Endodermal cell (in vitro differentiated cells): ENCODE data around the gene PIGQ. TPM values are rescaled to one million over a fixed set of nuclear protein-coding genes. Genes with fewer than 3 reads are reported as not detected.

Source experiments
- DNase-seq: peaks from one replicate; pipeline ENCODE4 v3.0.0-alpha.2; 2017
- H3K27ac ChIP-seq: 2 replicates; pipeline ENCODE4 v1.5.1; 2013; ENCODE audit warnings: mild to moderate bottlenecking, low read depth, low read length, moderate library complexity
- H3K27me3 ChIP-seq: 2 replicates; pipeline ENCODE4 v1.6.1; 2013; ENCODE audit warnings: mild to moderate bottlenecking, low read length, moderate library complexity; ENCODE audit not compliant: insufficient read depth, control insufficient read depth, poor library complexity, severe bottlenecking
- H3K36me3 ChIP-seq: 2 replicates; pipeline ENCODE4 v1.7.0; 2013; ENCODE audit warnings: mild to moderate bottlenecking, low read length, moderate library complexity; ENCODE audit not compliant: control insufficient read depth, insufficient read depth
- H3K4me1 ChIP-seq: one replicate; pipeline ENCODE4 v1.7.0; 2013; ENCODE audit warnings: low read length; ENCODE audit not compliant: control insufficient read depth, insufficient read depth
- H3K4me3 ChIP-seq: 2 replicates; pipeline ENCODE4 v1.5.1; 2013; ENCODE audit warnings: mild to moderate bottlenecking, low read length, moderate library complexity
- H3K9ac ChIP-seq: 2 replicates; pipeline ENCODE4 v1.6.1; 2013; ENCODE audit warnings: mild to moderate bottlenecking, low read length, moderate library complexity; ENCODE audit not compliant: poor library complexity, severe bottlenecking; ENCODE audit errors: extremely low read depth
- H3K9me3 ChIP-seq: 2 replicates; pipeline ENCODE4 v1.6.1; 2013; ENCODE audit warnings: mild to moderate bottlenecking, low read length, moderate library complexity; ENCODE audit not compliant: control insufficient read depth
- H3K27ac Mint-ChIP-seq: 2 replicates; pipeline ENCODE4 v1.8.0; 2020; ENCODE audit warnings: mixed read lengths
- H3K27me3 Mint-ChIP-seq: 2 replicates; pipeline ENCODE4 v1.8.0; 2021; ENCODE audit warnings: mild to moderate bottlenecking, mixed read lengths; ENCODE audit not compliant: insufficient read depth
- H3K36me3 Mint-ChIP-seq: 2 replicates; pipeline ENCODE4 v1.8.0; 2020; ENCODE audit warnings: low read depth, mixed read lengths
- H3K4me1 Mint-ChIP-seq: 2 replicates; pipeline ENCODE4 v1.8.0; 2020; ENCODE audit warnings: mixed read lengths
- H3K4me3 Mint-ChIP-seq: 2 replicates; pipeline ENCODE4 v1.8.0; 2020; ENCODE audit warnings: mild to moderate bottlenecking, moderate library complexity, mixed read lengths
- H3K9me3 Mint-ChIP-seq: 2 replicates; pipeline ENCODE4 v1.8.0; 2020; ENCODE audit warnings: mild to moderate bottlenecking, mixed read lengths
- CTCF ChIP-seq: fragments of 200-600 bp; sonication (generic); conservative IDR thresholded peaks from 2 replicates; pipeline ENCODE4 v1.5.0; 2021; ENCODE audit warnings: antibody characterized with exemption, mild to moderate bottlenecking
- WGBS, 2 experiments: methylation state at CpG; one replicate each; pipeline versions ENCODE4 v1.1.5 to v1.1.7; 2013; ENCODE audit warnings: missing lambda C conversion rate in 2 of 2, mixed read lengths in 1 of 2; ENCODE audit not compliant: insufficient coverage in 1 of 2, insufficient read length in 1 of 2; 5-methylcytosine and 5-hydroxymethylcytosine counted together
- total RNA-seq, 2 donors: library from RNA; stranded (reverse); fragmentation: NEBNext Ultra II Directional in 1 of 2; extraction: Animal tissue kit (Norgen Biotek cat#: 25700) in 1 of 2; gene quantifications; 2 replicates in 1 of 2; 3 replicates in 1 of 2; pipeline ENCODE4 v1.2.1, GENCODE V29; 2021

Gene PIGQ
- total RNA-seq, 2 donors from 2014 or later = 128 to 129 TPM

- H3K4me1 ChIP-seq = peaks cover 11% of the 10 kb centered on the region
- H3K9ac ChIP-seq = peak overlapping the region; percentile 83
- no peak for TF ChIP-seq CTCF
- no peaks in the 10 kb centered on the region for H3K27me3 ChIP-seq
- Mint-ChIP-seq H3K27ac (peak overlapping the region; percentile 81), H3K27me3 (no peaks in the 10 kb centered on the region), H3K9me3 (no peaks in the 10 kb centered on the region), H3K36me3 (peaks cover 3% of the 10 kb centered on the region), H3K4me3 (peak overlapping the region; percentile 75), H3K4me1 (peaks cover 16% of the 10 kb centered on the region)
- peak overlapping the region; percentile 11 for H3K27ac ChIP-seq
- H3K4me3 ChIP-seq = peak overlapping the region; percentile 91
- 92 to 93% methylated on average over 13 of the region's 13 CpGs for WGBS, 2 experiments
- DNase-seq = no peak
- peaks cover 5% of the 10 kb centered on the region for H3K36me3 ChIP-seq
- H3K9me3 ChIP-seq = no peaks in the 10 kb centered on the region
Measured at GRCh38 chr16:525520-526180, 44.1 kb upstream of the PIGQ start.

GRCh38 chr16:526181-527014 lies 43.4 kb upstream of the PIGQ start:
- Histone ChIP-seq H3K4me3 (peak overlapping the region; percentile 91), H3K36me3 (peaks cover 3% of the 10 kb centered on the region), H3K4me1 (peaks cover 11% of the 10 kb centered on the region), H3K27ac (peak overlapping the region; percentile 84), H3K27me3 (no peaks in the 10 kb centered on the region), H3K9ac (peak overlapping the region; percentile 83), H3K9me3 (no peaks in the 10 kb centered on the region)
- WGBS, 2 experiments = 24 to 32% methylated on average over 19 to 26 of the region's 26 CpGs
- peak overlapping the region; percentile 75 for H3K4me3 Mint-ChIP-seq
- peaks cover 3% of the 10 kb centered on the region for H3K36me3 Mint-ChIP-seq
- no peaks in the 10 kb centered on the region for H3K9me3 Mint-ChIP-seq
- peak; percentile 81 for DNase-seq
- TF ChIP-seq CTCF = no peak
- H3K27me3 Mint-ChIP-seq = no peaks in the 10 kb centered on the region
- peaks cover 16% of the 10 kb centered on the region for H3K4me1 Mint-ChIP-seq
- peak overlapping the region; percentile 91 for H3K27ac Mint-ChIP-seq

- 0 to 1% methylated on average over 68 to 129 of the region's 129 CpGs for WGBS, 2 experiments
- H3K27me3 Mint-ChIP-seq = no peaks in the 10 kb centered on the region
- Histone ChIP-seq H3K36me3 (peaks cover 3% of the 10 kb centered on the region), H3K4me1 (peaks cover 11% of the 10 kb centered on the region), H3K9ac (peak within 1 kb of the TSS; percentile 83), H3K27me3 (no peaks in the 10 kb centered on the region), H3K4me3 (peak within 1 kb of the TSS; percentile 91), H3K9me3 (no peaks in the 10 kb centered on the region), H3K27ac (peak within 1 kb of the TSS; percentile 84)
- peaks cover 3% of the 10 kb centered on the region for H3K36me3 Mint-ChIP-seq
- peak within 1 kb of the TSS; percentile 75 for H3K4me3 Mint-ChIP-seq
- H3K27ac Mint-ChIP-seq = peak within 1 kb of the TSS; percentile 91
- peak; percentile 94 for DNase-seq
- TF ChIP-seq CTCF = peak; percentile 64
- H3K9me3 Mint-ChIP-seq = no peaks in the 10 kb centered on the region
- peaks cover 16% of the 10 kb centered on the region for H3K4me1 Mint-ChIP-seq
Measured at GRCh38 chr16:527015-527903, 42.5 kb upstream of the PIGQ start, which contains the start of gene CAPN15. TSS of gene CAPN15 (plus strand) at chr16:527712. CDS start at chr16:546839, 19,127 bp downstream.
